GM23338 (cell line): Measurements from ENCODE around the gene SLC38A10. TPM values are rescaled to one million over a fixed set of nuclear protein-coding genes. Genes with fewer than 3 reads are reported as not detected.

Experiments used
- ATAC-seq: fragments of 200-7000 bp; cut with Tn5 transposase; 3 replicates; pipeline ENCODE4 v1.9.1; 2020
- DNase-seq: peaks from one replicate; pipeline ENCODE4 v3.0.0-alpha.2; 2015; ENCODE audit warnings: low spot score
- H2AFZ ChIP-seq: fragments of 200-600 bp; sonication (generic); 2 replicates; pipeline ENCODE4 v1.8.0; 2016; ENCODE audit warnings: antibody characterized with exemption, mild to moderate bottlenecking, moderate library complexity
- H3F3A ChIP-seq: fragments of 200-600 bp; sonication (generic); replicated peaks from 2 replicates; pipeline ENCODE4 v1.8.0; 2017; ENCODE audit warnings: antibody characterized with exemption, mixed run types, low read depth
- H3K27ac ChIP-seq: fragments of 200-600 bp; sonication (generic); 2 replicates; pipeline ENCODE4 v1.6.1; 2016; ENCODE audit warnings: low read depth
- H3K27me3 ChIP-seq: fragments of 200-600 bp; sonication (generic); 2 replicates; pipeline ENCODE4 v1.8.0; 2016; ENCODE audit warnings: mild to moderate bottlenecking, mixed run types, moderate library complexity; ENCODE audit not compliant: insufficient read depth
- H3K36me3 ChIP-seq: fragments of 200-600 bp; sonication (generic); 2 replicates; pipeline ENCODE4 v1.8.0; 2016; ENCODE audit warnings: mild to moderate bottlenecking; ENCODE audit not compliant: insufficient read depth
- H3K4me1 ChIP-seq: fragments of 200-600 bp; sonication (generic); 2 replicates; pipeline ENCODE4 v1.8.0; 2016; ENCODE audit warnings: mild to moderate bottlenecking, moderate library complexity; ENCODE audit not compliant: insufficient read depth
- H3K4me2 ChIP-seq: fragments of 200-600 bp; sonication (generic); 2 replicates; pipeline ENCODE4 v1.7.1; 2017; ENCODE audit warnings: mixed run types
- H3K4me3 ChIP-seq: fragments of 200-600 bp; sonication (generic); 2 replicates; pipeline ENCODE4 v1.6.1; 2016; ENCODE audit warnings: mixed run types
- H3K79me2 ChIP-seq: fragments of 200-600 bp; sonication (generic); replicated peaks from 2 replicates; pipeline ENCODE4 v1.8.0; 2017; ENCODE audit warnings: mild to moderate bottlenecking; ENCODE audit not compliant: insufficient read depth
- H3K9me2 ChIP-seq: fragments of 200-600 bp; sonication (generic); 2 replicates; pipeline ENCODE4 v1.8.0; 2017; ENCODE audit not compliant: insufficient read depth
- H4K20me1 ChIP-seq: fragments of 200-600 bp; sonication (generic); replicated peaks from 2 replicates; pipeline ENCODE4 v1.8.0; 2017; ENCODE audit warnings: mild to moderate bottlenecking; ENCODE audit not compliant: insufficient read depth
- H3K27ac Mint-ChIP-seq: 2 replicates; pipeline ENCODE4 v1.8.0; 2020; ENCODE audit warnings: inconsistent platforms, mild to moderate bottlenecking, moderate library complexity, mixed read lengths
- H3K27me3 Mint-ChIP-seq: 3 replicates; pipeline ENCODE4 v1.8.0; 2022; ENCODE audit warnings: low read depth, mild to moderate bottlenecking, moderate library complexity, mixed read lengths, inconsistent platforms; ENCODE audit not compliant: insufficient read depth, poor library complexity
- H3K36me3 Mint-ChIP-seq: 3 replicates; pipeline ENCODE4 v1.8.0; 2021; ENCODE audit warnings: low read depth, mild to moderate bottlenecking, inconsistent platforms, moderate library complexity, mixed read lengths
- H3K4me1 Mint-ChIP-seq: 3 replicates; pipeline ENCODE4 v1.8.0; 2020; ENCODE audit warnings: mild to moderate bottlenecking, inconsistent platforms, mixed read lengths
- H3K4me3 Mint-ChIP-seq: 3 replicates; pipeline ENCODE4 v1.8.0; 2021; ENCODE audit warnings: moderate library complexity, mild to moderate bottlenecking, inconsistent platforms, mixed read lengths
- H3K9me3 Mint-ChIP-seq: 3 replicates; pipeline ENCODE4 v1.8.0; 2020; ENCODE audit warnings: moderate library complexity, mild to moderate bottlenecking, inconsistent platforms, mixed read lengths
- CREB1 ChIP-seq: fragments of 250-450 bp; sonication (Bioruptor Pico); IDR thresholded peaks from 2 replicates; pipeline ENCODE4 v1.5.0; 2020; ENCODE audit warnings: low read depth, mild to moderate bottlenecking, moderate library complexity
- ETS1 ChIP-seq: IDR thresholded peaks from 2 replicates; pipeline ENCODE4 v1.6.1; 2016; ENCODE audit warnings: antibody characterized with exemption
- EZH2 ChIP-seq: fragments of 200-600 bp; sonication (generic); IDR thresholded peaks from one replicate; pipeline ENCODE4 v1.8.0; 2017; ENCODE audit warnings: antibody characterized with exemption, mild to moderate bottlenecking, low read depth; ENCODE audit not compliant: unreplicated experiment
- EZH2phosphoT487 ChIP-seq: fragments of 200-600 bp; sonication (generic); IDR thresholded peaks from one replicate; pipeline ENCODE4 v1.8.1; 2018; ENCODE audit warnings: antibody characterized with exemption; ENCODE audit not compliant: unreplicated experiment
- POLR2AphosphoS5 ChIP-seq: IDR thresholded peaks from 2 replicates; pipeline ENCODE4 v1.6.1; 2016; ENCODE audit warnings: antibody characterized with exemption, low read depth
- ZNF114 ChIP-seq: fragments of 250-450 bp; sonication (Bioruptor Pico); IDR thresholded peaks from 2 replicates; pipeline ENCODE4 v1.5.0; 2020; ENCODE audit warnings: mild to moderate bottlenecking, moderate library complexity
- ZNF462 ChIP-seq: fragments of 250-450 bp; sonication (Bioruptor Pico); IDR thresholded peaks from 2 replicates; pipeline ENCODE4 v1.5.0; 2020; ENCODE audit warnings: mild to moderate bottlenecking, moderate library complexity
- polyA plus RNA-seq: library from polyadenylated mRNA; unstranded; fragments of >200 nt; fragmentation: Nextera tagmentation; extraction: Ambion mirVana; gene quantifications from 2 replicates; pipeline ENCODE4 v1.2.1, GENCODE V29; 2016
- total RNA-seq: library from RNA; depleted of rRNA; stranded (reverse); fragments of >200 nt; shearing (Covaris generic); gene quantifications from 2 replicates; pipeline ENCODE4 v1.2.3, GENCODE V29; 2014

The SLC38A10 gene
- total and polyA plus RNA-seq, 2 experiments from 2014 or later = 17.1 to 55.8 TPM

GRCh38 chr17:81223762-81224130 is 71.4 kb downstream of the SLC38A10 start:
- Histone ChIP-seq H3K27ac (peak overlapping the region; percentile 11; the same call in 1 of the 2 replicates), H3K4me1 (peaks cover 14% of the 10 kb centered on the region), H4K20me1 (no peaks in the 10 kb centered on the region; the same call in 1 of the 2 replicates), H3F3A (no peaks in the 10 kb centered on the region), H3K79me2 (peaks cover 15% of the 10 kb centered on the region; the same call in 1 of the 2 replicates), H2AFZ (peak overlapping the region; percentile 95), H3K27me3 (0 out of 2 replicates have a peak, but pooled peaks cover 3% of the 10 kb centered on the region), H3K4me2 (peak overlapping the region; percentile 85), H3K4me3 (peak overlapping the region; percentile 58), H3K36me3 (no peaks in the 10 kb centered on the region), H3K9me2 (no peaks in the 10 kb centered on the region)
- DNase-seq (peak; percentile 60), ATAC-seq (peak; percentile 9)
- no peak for TF ChIP-seq EZH2
- TF ChIP-seq ZNF114 = no peak
- no peak for TF ChIP-seq EZH2phosphoT487
- no peak for TF ChIP-seq ETS1
- Mint-ChIP-seq H3K27ac (peak overlapping the region; percentile 89), H3K36me3 (no peaks in the 10 kb centered on the region; the same call in 1 of the 3 replicates), H3K4me1 (peaks cover 15% of the 10 kb centered on the region), H3K9me3 (no peaks in the 10 kb centered on the region; the same call in 2 of the 3 replicates), H3K4me3 (peak overlapping the region; percentile 79), H3K27me3 (peaks cover 4% of the 10 kb centered on the region)

- Mint-ChIP-seq H3K4me1 (peaks cover 15% of the 10 kb centered on the region), H3K4me3 (peak within 1 kb of the TSS; percentile 79), H3K27ac (peak within 1 kb of the TSS; percentile 89), H3K27me3 (peaks cover 4% of the 10 kb centered on the region), H3K9me3 (no peaks in the 10 kb centered on the region; the same call in 2 of the 3 replicates), H3K36me3 (no peaks in the 10 kb centered on the region; the same call in 1 of the 3 replicates)
- peak; percentile 52 for TF ChIP-seq POLR2AphosphoS5
- no peak for TF ChIP-seq ZNF462 (CRISPR knock-in tag)
- TF ChIP-seq CREB1 = peak; percentile 89
- DNase-seq (peak; percentile 99), ATAC-seq (peak; percentile 94)
- no peaks in the 10 kb centered on the region for H3K36me3 ChIP-seq
- H3K27me3 ChIP-seq = 0 out of 2 replicates have a peak, but pooled peaks cover 3% of the 10 kb centered on the region
- H3F3A ChIP-seq = no peaks in the 10 kb centered on the region
- no peaks in the 10 kb centered on the region; the same call in 1 of the 2 replicates for H4K20me1 ChIP-seq
- no peaks in the 10 kb centered on the region for H3K9me2 ChIP-seq
- peak within 1 kb of the TSS; percentile 11; the same call in 1 of the 2 replicates for H3K27ac ChIP-seq
- peak within 1 kb of the TSS; percentile 93 for H3K4me3 ChIP-seq
- peak within 1 kb of the TSS; percentile 89 for H3K4me2 ChIP-seq
- peak within 1 kb of the TSS; percentile 95 for H2AFZ ChIP-seq
- H3K79me2 ChIP-seq = peaks cover 20% of the 10 kb centered on the region; the same call in 1 of the 2 replicates
- H3K4me1 ChIP-seq = peaks cover 14% of the 10 kb centered on the region
Observed at GRCh38 chr17:81222906-81223761, 72.0 kb downstream of the SLC38A10 start, which contains the start of gene CEP131. Gene CEP131, minus strand, starts transcription at chr17:81222965. Its CDS starts 2,909 bp downstream, at chr17:81220056.
